Heart left ventricle (tissue), 16 donors: ENCODE data around the gene PCMTD2. TPM values are rescaled to one million over a fixed set of nuclear protein-coding genes. Genes with fewer than 3 reads are reported as not detected.

Source experiments
- ATAC-seq, 4 donors: fragments of 200-7000 bp; cut with Tn5 transposase; one replicate each; pipeline ENCODE4 v1.9.1; 2020 to 2022; ENCODE audit warnings: moderate library complexity in 4 of 4, mild to moderate bottlenecking in 3 of 4, moderate number of reproducible peaks in 1 of 4
- DNase-seq, 5 donors: peaks; one replicate each; pipeline ENCODE4 v3.0.0-alpha.2; 2020
- H3K27ac ChIP-seq, 12 donors: fragments of 200-600 bp; sonication (generic) in 4 of 12; one replicate each; pipeline versions ENCODE4 v1.5.0 to v1.8.0; 2016 to 2022; ENCODE audit warnings: mild to moderate bottlenecking in 2 of 12
- H3K27me3 ChIP-seq, 9 donors: fragments of 200-600 bp; sonication (generic) in 2 of 9; one replicate each; pipeline versions ENCODE4 v1.5.1 to v1.8.0; 2016 to 2022; ENCODE audit warnings: mild to moderate bottlenecking in 3 of 9
- H3K36me3 ChIP-seq, 9 donors: fragments of 200-600 bp; sonication (generic) in 2 of 9; one replicate each; pipeline versions ENCODE4 v1.5.0 to v1.8.0; 2018 to 2022; ENCODE audit warnings: mild to moderate bottlenecking in 2 of 9
- H3K4me1 ChIP-seq, 12 donors: fragments of 200-600 bp; sonication (generic) in 4 of 12; one replicate each; pipeline versions ENCODE4 v1.5.0 to v1.8.0; 2016 to 2022; ENCODE audit warnings: mild to moderate bottlenecking in 3 of 12
- H3K4me3 ChIP-seq, 12 donors: fragments of 200-600 bp; sonication (generic) in 4 of 12; one replicate each; pipeline versions ENCODE4 v1.5.0 to v1.8.0; 2017 to 2022; ENCODE audit warnings: mild to moderate bottlenecking in 9 of 12, moderate library complexity in 4 of 12
- H3K9me3 ChIP-seq, 12 donors: fragments of 200-600 bp; sonication (generic) in 4 of 12; one replicate each; pipeline versions ENCODE4 v1.5.0 to v1.8.0; 2016 to 2022; ENCODE audit warnings: mild to moderate bottlenecking in 1 of 12
- POLR2A ChIP-seq, 2 donors: fragments of 450-650 bp; IDR thresholded peaks; one replicate each; pipeline ENCODE4 v1.6.1; 2017; ENCODE audit warnings: antibody characterized with exemption in 2 of 2, mild to moderate bottlenecking in 2 of 2, moderate library complexity in 2 of 2
- WGBS, 4 donors: extraction: QIAGEN DNeasy Blood & Tissue Kit in 2 of 4; methylation state at CpG; one replicate each; pipeline versions ENCODE4 v1.1.5 to v1.1.7; 2013 to 2018; 5-methylcytosine and 5-hydroxymethylcytosine counted together
- intact Hi-C, 10 donors: fragments of 100-400 bp; cut with DNase I; formaldehyde crosslinking; loops; one replicate each; pipeline versions ENCODE4 v1.11.1 to v1.14.2; 2022
- polyA plus RNA-seq, 2 donors: library from polyadenylated mRNA; stranded (reverse); fragments of 200-250 nt; gene quantifications; one replicate each; pipeline ENCODE4 v1.2.3, GENCODE V29; 2013
- total RNA-seq, 9 donors: library from RNA; depleted of rRNA in 2 of 9; stranded (reverse); fragments of >200 nt in 2 of 9; fragmentation: NEBNext Ultra II Directional in 3 of 9; extraction: Animal tissue kit (Norgen Biotek cat#: 25700) in 3 of 9; gene quantifications; one replicate each; pipeline versions ENCODE4 v1.1.0 to v1.2.4, GENCODE V29; 2016 to 2023
- TF ChIP-seq, protein P1 (sequence below), 12 donors: fragments of 200-600 bp; sonication (generic) in 4 of 12; IDR thresholded peaks; one replicate each; pipeline versions ENCODE4 v1.5.0 to v1.8.0; 2018 to 2022; ENCODE audit warnings: antibody characterized with exemption in 12 of 12, mild to moderate bottlenecking in 5 of 12
- donor health status: ischemic (EF 13 %, LVEDD 7.1; RV severe dilation, severe dysfunction).
- donor health status: healthy with polysubstance abuse.
- donor health status: DM: no; HTN: yes; CAD: no.
- donor health status: DM: no; HTN: no; CAD: no.
- donor health status: ischemic (EF 25% LVEDD 6.9; RV normal size, moderate dysfunction).
- donor health status: ischemic (EF 25% LVEDD 5.7; RV mildly dilated, moderate dysfunction).
- donor health status: healthy.
- donor health status: DM: yes; HTN: yes; CAD: no.
- donor health status: ischemic (EF 35%, LVEDD 5.7; RV mildly dilated, moderate dysfunction).
- donor health status: nonischemic (EF 11% LVEDD 7.7; RV severe dilation, severe dysfunction).
- donor health status: DM: yes; HTN: yes; CAD: no.
- donor health status: PGD.
- donor health status: ischemic (EF 29% LVEDD 5.4; RV normal size, mild dysfunction).
- donor health status: nonischemic (EF 23%, LVEDD 6.1; RV moderate dilation, normal function).

Gene PCMTD2
- total and polyA plus RNA-seq, 11 donors = 23.9 to 128 (median 59.3) TPM

DNA sequence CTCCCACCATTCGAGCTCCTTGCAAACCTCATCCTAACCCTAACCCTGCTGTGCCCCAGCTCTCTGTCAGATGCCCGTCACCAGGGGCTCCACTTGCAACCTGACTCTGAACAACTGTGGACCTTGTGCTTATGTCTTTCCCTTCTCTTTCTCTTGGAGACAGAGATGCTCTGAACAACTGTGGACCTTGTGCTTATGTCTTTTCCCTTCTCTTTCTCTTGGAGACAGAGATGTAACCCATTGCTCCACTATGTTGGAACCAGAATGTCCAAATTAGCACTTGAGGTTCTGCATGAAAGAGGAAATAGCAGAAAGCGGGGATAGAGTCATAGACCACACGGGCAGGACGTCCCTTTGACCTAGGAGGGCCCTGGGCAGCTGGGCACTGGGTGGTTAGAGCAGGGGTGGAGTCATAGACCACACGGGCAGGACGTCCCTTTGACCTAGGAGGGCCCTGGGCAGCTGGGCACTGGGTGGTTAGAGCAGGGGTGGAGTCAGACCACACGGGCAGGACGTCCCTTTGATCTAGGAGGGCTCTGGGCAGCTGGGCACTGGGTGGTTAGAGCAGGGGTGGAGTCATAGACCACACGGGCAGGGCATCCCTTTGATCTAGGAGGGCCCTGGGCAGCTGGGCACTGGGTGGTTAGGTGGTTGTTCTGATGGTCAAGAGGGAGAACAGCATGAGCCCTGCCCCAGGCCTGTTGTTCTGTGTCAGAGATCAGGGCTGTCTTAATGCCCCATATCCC, 22.2 kb downstream of the PCMTD2 start:
- Histone ChIP-seq H3K36me3 (peaks cover 0 to 39% (median 19%) of the 10 kb centered on the region in 9 donors), H3K4me1 (peaks cover 0 to 8% (median 0%) of the 10 kb centered on the region in 12 donors), H3K27ac (no peak overlapping the region), H3K4me3 (no peak overlapping the region), H3K9me3 (no peaks in the 10 kb centered on the region), H3K27me3 (no peaks in the 10 kb centered on the region)
- 86 to 88% (median 86%) methylated on average over 8 to 10 of the region's 10 CpGs for WGBS, 4 donors
- DNase-seq = no peak
- intact Hi-C loops = no loop called here
- ATAC-seq = peak in 1 of 4 donors; percentile 20
- TF ChIP-seq, protein P1, sequence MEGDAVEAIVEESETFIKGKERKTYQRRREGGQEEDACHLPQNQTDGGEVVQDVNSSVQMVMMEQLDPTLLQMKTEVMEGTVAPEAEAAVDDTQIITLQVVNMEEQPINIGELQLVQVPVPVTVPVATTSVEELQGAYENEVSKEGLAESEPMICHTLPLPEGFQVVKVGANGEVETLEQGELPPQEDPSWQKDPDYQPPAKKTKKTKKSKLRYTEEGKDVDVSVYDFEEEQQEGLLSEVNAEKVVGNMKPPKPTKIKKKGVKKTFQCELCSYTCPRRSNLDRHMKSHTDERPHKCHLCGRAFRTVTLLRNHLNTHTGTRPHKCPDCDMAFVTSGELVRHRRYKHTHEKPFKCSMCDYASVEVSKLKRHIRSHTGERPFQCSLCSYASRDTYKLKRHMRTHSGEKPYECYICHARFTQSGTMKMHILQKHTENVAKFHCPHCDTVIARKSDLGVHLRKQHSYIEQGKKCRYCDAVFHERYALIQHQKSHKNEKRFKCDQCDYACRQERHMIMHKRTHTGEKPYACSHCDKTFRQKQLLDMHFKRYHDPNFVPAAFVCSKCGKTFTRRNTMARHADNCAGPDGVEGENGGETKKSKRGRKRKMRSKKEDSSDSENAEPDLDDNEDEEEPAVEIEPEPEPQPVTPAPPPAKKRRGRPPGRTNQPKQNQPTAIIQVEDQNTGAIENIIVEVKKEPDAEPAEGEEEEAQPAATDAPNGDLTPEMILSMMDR (IDR thresholded peaks at IDR 0.05) = no peak
- TF ChIP-seq POLR2A (IDR thresholded peaks at IDR 0.05) = no peak

DNA sequence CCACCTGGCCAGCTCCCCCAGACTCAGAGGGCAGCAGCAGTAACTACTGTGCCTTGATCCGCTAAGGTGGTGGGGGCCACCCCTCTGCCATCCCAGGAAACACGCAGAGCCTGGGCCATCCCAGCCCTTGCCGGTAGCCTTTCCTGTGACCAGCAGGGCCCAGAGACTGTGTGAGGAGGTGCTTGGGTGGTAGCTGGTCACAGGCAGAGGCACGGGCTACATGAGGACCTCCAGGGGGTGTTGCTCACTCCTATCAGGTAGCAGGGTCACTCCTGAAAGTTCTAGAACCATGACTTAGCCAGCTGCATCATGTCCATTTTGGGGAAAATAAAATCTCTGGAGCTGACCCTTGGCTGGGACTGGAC, 22.8 kb downstream of the PCMTD2 start:
- 81 to 98% (median 86%) methylated on average over 3 to 4 of the region's 4 CpGs for WGBS, 4 donors
- no peak for TF ChIP-seq POLR2A (IDR thresholded peaks at IDR 0.05)
- TF ChIP-seq, protein P1 (IDR thresholded peaks at IDR 0.05) = no peak
- Histone ChIP-seq H3K9me3 (no peaks in the 10 kb centered on the region), H3K36me3 (peaks cover 0 to 34% (median 14%) of the 10 kb centered on the region in 9 donors), H3K4me1 (peaks cover 0 to 8% (median 0%) of the 10 kb centered on the region in 12 donors), H3K27me3 (no peaks in the 10 kb centered on the region), H3K27ac (no peak overlapping the region), H3K4me3 (no peak overlapping the region)
- no peak for DNase-seq
- peak in 1 of 4 donors; percentile 36 for ATAC-seq
- intact Hi-C loops = no loop called here

DNA sequence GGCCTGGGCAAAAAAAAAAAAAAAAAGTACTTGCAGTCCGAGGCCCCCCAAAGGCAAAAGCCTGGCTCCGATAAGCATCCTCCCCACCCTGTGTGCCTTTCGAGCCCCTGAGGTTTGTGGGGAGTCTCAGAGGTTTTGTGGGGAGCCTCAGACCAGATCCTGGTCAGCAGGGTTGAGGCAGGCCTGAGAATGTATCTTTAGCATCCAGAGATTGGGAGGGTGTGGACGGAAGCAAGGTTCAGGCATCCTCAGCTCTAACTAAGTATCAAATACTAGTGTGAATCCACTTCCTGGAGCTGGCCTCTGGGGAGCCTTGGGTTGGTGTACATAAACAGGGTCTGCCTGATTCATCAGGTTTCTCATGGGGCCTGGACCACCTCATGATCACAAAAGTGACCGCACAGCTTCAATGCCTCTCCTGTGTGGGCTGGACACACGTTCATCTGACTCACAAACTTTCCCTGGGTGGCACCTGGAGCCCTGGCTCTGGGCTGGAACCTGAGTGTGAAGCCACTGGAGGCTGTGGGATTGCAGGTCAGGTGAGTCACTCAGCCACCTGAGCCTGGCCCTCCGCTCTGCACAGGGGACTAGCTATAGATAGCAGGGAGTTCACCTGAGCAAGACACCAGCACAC, 24.4 kb downstream of the PCMTD2 start:
- ATAC-seq (peak in 1 of 4 donors; percentile 12), DNase-seq (no peak)
- Histone ChIP-seq H3K9me3 (no peaks in the 10 kb centered on the region), H3K4me3 (no peak overlapping the region), H3K4me1 (peaks cover 0 to 4% (median 0%) of the 10 kb centered on the region in 12 donors), H3K27me3 (no peaks in the 10 kb centered on the region), H3K27ac (no peak overlapping the region), H3K36me3 (peaks cover 0 to 17% (median 0%) of the 10 kb centered on the region in 9 donors)
- WGBS, 4 donors = 87 to 90% (median 90%) methylated on average over 5 to 7 of the region's 7 CpGs
- no peak for TF ChIP-seq POLR2A (IDR thresholded peaks at IDR 0.05)
- TF ChIP-seq, protein P1 (IDR thresholded peaks at IDR 0.05) = no peak
- intact Hi-C loops = no loop called here

DNA sequence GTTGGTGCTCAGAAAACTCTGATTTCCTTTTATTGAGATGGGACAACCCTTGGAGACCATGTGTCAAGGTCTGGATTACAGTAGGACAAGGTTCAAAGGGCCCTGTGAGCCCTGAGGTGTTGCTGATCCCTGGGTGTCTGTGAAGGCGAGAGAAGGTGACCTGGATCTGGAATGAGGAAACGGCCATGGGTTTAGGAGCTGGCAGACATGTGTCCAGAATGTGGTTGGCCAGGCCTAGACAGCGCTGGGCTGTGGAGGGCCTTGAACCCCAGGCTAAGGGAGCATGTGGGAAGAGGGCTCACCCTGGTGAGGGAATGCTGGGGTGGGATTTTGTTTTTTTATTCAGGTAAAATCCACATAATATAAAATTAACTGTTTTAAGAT, 24.9 kb downstream of the PCMTD2 start:
- 74 to 87% (median 82%) methylated on average over 3 of the region's 3 CpGs for WGBS, 4 donors
- Histone ChIP-seq H3K4me3 (no peak overlapping the region), H3K9me3 (no peaks in the 10 kb centered on the region), H3K4me1 (peaks cover 0 to 5% (median 0%) of the 10 kb centered on the region in 12 donors), H3K36me3 (peaks cover 0 to 14% (median 0%) of the 10 kb centered on the region in 9 donors), H3K27ac (no peak overlapping the region), H3K27me3 (no peaks in the 10 kb centered on the region)
- DNase-seq = no peak
- TF ChIP-seq, protein P1 (IDR thresholded peaks at IDR 0.05) = no peak
- no peak for TF ChIP-seq POLR2A (IDR thresholded peaks at IDR 0.05)
- intact Hi-C loops = no loop called here
- ATAC-seq = peak in 1 of 4 donors; percentile 7
